Heart left ventricle (tissue), 16 donors: ENCODE results near the gene RERG. TPM values are rescaled to one million over a fixed set of nuclear protein-coding genes. Genes with fewer than 3 reads are reported as not detected.

Experiments
- ATAC-seq, 4 donors: fragments of 200-7000 bp; cut with Tn5 transposase; one replicate each; pipeline ENCODE4 v1.9.1; 2020 to 2022; ENCODE audit warnings: moderate library complexity in 4 of 4, mild to moderate bottlenecking in 3 of 4, moderate number of reproducible peaks in 1 of 4
- DNase-seq, 5 donors: peaks; one replicate each; pipeline ENCODE4 v3.0.0-alpha.2; 2020
- H3K27ac ChIP-seq, 12 donors: fragments of 200-600 bp; sonication (generic) in 4 of 12; one replicate each; pipeline versions ENCODE4 v1.5.0 to v1.8.0; 2016 to 2022; ENCODE audit warnings: mild to moderate bottlenecking in 2 of 12
- H3K27me3 ChIP-seq, 9 donors: fragments of 200-600 bp; sonication (generic) in 2 of 9; one replicate each; pipeline versions ENCODE4 v1.5.1 to v1.8.0; 2016 to 2022; ENCODE audit warnings: mild to moderate bottlenecking in 3 of 9
- H3K36me3 ChIP-seq, 9 donors: fragments of 200-600 bp; sonication (generic) in 2 of 9; one replicate each; pipeline versions ENCODE4 v1.5.0 to v1.8.0; 2018 to 2022; ENCODE audit warnings: mild to moderate bottlenecking in 2 of 9
- H3K4me1 ChIP-seq, 12 donors: fragments of 200-600 bp; sonication (generic) in 4 of 12; one replicate each; pipeline versions ENCODE4 v1.5.0 to v1.8.0; 2016 to 2022; ENCODE audit warnings: mild to moderate bottlenecking in 3 of 12
- H3K4me3 ChIP-seq, 12 donors: fragments of 200-600 bp; sonication (generic) in 4 of 12; one replicate each; pipeline versions ENCODE4 v1.5.0 to v1.8.0; 2017 to 2022; ENCODE audit warnings: mild to moderate bottlenecking in 9 of 12, moderate library complexity in 4 of 12
- H3K9me3 ChIP-seq, 12 donors: fragments of 200-600 bp; sonication (generic) in 4 of 12; one replicate each; pipeline versions ENCODE4 v1.5.0 to v1.8.0; 2016 to 2022; ENCODE audit warnings: mild to moderate bottlenecking in 1 of 12
- CTCF ChIP-seq, 12 donors: fragments of 200-600 bp; sonication (generic) in 4 of 12; IDR thresholded peaks; one replicate each; pipeline versions ENCODE4 v1.5.0 to v1.8.0; 2018 to 2022; ENCODE audit warnings: antibody characterized with exemption in 12 of 12, mild to moderate bottlenecking in 5 of 12
- POLR2A ChIP-seq, 2 donors: fragments of 450-650 bp; IDR thresholded peaks; one replicate each; pipeline ENCODE4 v1.6.1; 2017; ENCODE audit warnings: antibody characterized with exemption in 2 of 2, mild to moderate bottlenecking in 2 of 2, moderate library complexity in 2 of 2
- WGBS, 4 donors: extraction: QIAGEN DNeasy Blood & Tissue Kit in 2 of 4; methylation state at CpG; one replicate each; pipeline versions ENCODE4 v1.1.5 to v1.1.7; 2013 to 2018; 5-methylcytosine and 5-hydroxymethylcytosine counted together
- intact Hi-C, 10 donors: fragments of 100-400 bp; cut with DNase I; formaldehyde crosslinking; loops; one replicate each; pipeline versions ENCODE4 v1.11.1 to v1.14.2; 2022
- polyA plus RNA-seq, 2 donors: library from polyadenylated mRNA; stranded (reverse); fragments of 200-250 nt; gene quantifications; one replicate each; pipeline ENCODE4 v1.2.3, GENCODE V29; 2013
- total RNA-seq, 9 donors: library from RNA; depleted of rRNA in 2 of 9; stranded (reverse); fragments of >200 nt in 2 of 9; fragmentation: NEBNext Ultra II Directional in 3 of 9; extraction: Animal tissue kit (Norgen Biotek cat#: 25700) in 3 of 9; gene quantifications; one replicate each; pipeline versions ENCODE4 v1.1.0 to v1.2.4, GENCODE V29; 2016 to 2023
- donor health status: ischemic (EF 13 %, LVEDD 7.1; RV severe dilation, severe dysfunction).
- donor health status: healthy with polysubstance abuse.
- donor health status: DM: no; HTN: yes; CAD: no.
- donor health status: DM: no; HTN: no; CAD: no.
- donor health status: ischemic (EF 25% LVEDD 6.9; RV normal size, moderate dysfunction).
- donor health status: ischemic (EF 25% LVEDD 5.7; RV mildly dilated, moderate dysfunction).
- donor health status: healthy.
- donor health status: DM: yes; HTN: yes; CAD: no.
- donor health status: ischemic (EF 35%, LVEDD 5.7; RV mildly dilated, moderate dysfunction).
- donor health status: nonischemic (EF 11% LVEDD 7.7; RV severe dilation, severe dysfunction).
- donor health status: DM: yes; HTN: yes; CAD: no.
- donor health status: PGD.
- donor health status: ischemic (EF 29% LVEDD 5.4; RV normal size, mild dysfunction).
- donor health status: nonischemic (EF 23%, LVEDD 6.1; RV moderate dilation, normal function).

The RERG gene
- total and polyA plus RNA-seq, 11 donors: 2.9 to 17.7 (median 4.2) TPM

- Histone ChIP-seq H3K4me1 (no peaks in the 10 kb centered on the region), H3K36me3 (no peaks in the 10 kb centered on the region), H3K27ac (no peak overlapping the region), H3K27me3 (peaks cover 0 to 16% (median 0%) of the 10 kb centered on the region in 9 donors), H3K9me3 (peaks cover 0 to 19% (median 0%) of the 10 kb centered on the region in 12 donors), H3K4me3 (no peak overlapping the region)
- TF ChIP-seq CTCF (IDR thresholded peaks at IDR 0.05) (no peak), POLR2A (IDR thresholded peaks at IDR 0.05) (no peak)
- intact Hi-C loops: no loop called here
- 92 to 96% (median 94%) methylated on average over 4 of the region's 4 CpGs for WGBS, 4 donors
- DNase-seq (no peak), ATAC-seq (no peak)
These were observed 23.7 kb upstream of the RERG start for GRCh38 chr12:15244926-15245325.

GRCh38 chr12:15244341-15244740 lies 23.1 kb upstream of the RERG start:
- no peak for ATAC-seq
- intact Hi-C loops: no loop called here

DNA sequence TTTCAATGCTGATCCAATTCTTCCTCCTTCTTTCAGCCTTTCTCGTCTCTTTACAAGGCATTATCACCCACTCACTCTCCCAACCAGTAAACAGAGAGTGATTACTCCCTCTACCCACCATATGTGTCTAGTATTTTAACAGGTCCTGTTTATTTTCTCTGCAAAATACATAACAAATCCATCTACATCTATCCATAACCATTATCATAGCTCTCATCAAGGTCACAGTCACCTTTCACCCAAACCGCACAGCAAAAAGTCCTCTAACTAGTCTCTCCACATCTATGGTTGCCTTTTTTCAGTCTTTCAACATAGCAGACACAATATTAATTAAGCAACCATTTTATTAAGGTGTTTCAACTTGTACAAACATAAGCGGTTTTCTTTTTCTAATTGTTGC lies 21.9 kb upstream of the RERG start:
- H3K4me1 ChIP-seq: no peaks in the 10 kb centered on the region
- no peak overlapping the region for H3K27ac ChIP-seq
- H3K4me3 ChIP-seq: no peak overlapping the region
- peaks cover 0 to 17% (median 0%) of the 10 kb centered on the region in 9 donors for H3K27me3 ChIP-seq
- ATAC-seq: no peak
- no peaks in the 10 kb centered on the region for H3K36me3 ChIP-seq
- DNase-seq: no peak
- TF ChIP-seq CTCF (IDR thresholded peaks at IDR 0.05): no peak
- TF ChIP-seq POLR2A (IDR thresholded peaks at IDR 0.05): no peak
- H3K9me3 ChIP-seq: peaks cover 0 to 12% (median 0%) of the 10 kb centered on the region in 12 donors
- 78 to 80% (median 78%) methylated on average over 3 of the region's 3 CpGs for WGBS, 4 donors
- intact Hi-C loops: no loop called here

More at GRCh38 chr12:15244341-15244740, 23.1 kb upstream of the RERG start:
- WGBS, 4 donors: 61 to 69% (median 64%) methylated on average over 2 of the region's 2 CpGs
- TF ChIP-seq POLR2A (IDR thresholded peaks at IDR 0.05) (no peak), CTCF (IDR thresholded peaks at IDR 0.05) (no peak)
- no peaks in the 10 kb centered on the region for H3K36me3 ChIP-seq
- no peaks in the 10 kb centered on the region for H3K4me1 ChIP-seq
- no peak overlapping the region for H3K4me3 ChIP-seq
- H3K9me3 ChIP-seq: peaks cover 0 to 19% (median 0%) of the 10 kb centered on the region in 12 donors
- no peak overlapping the region for H3K27ac ChIP-seq
- no peak for DNase-seq
- peaks cover 0 to 17% (median 0%) of the 10 kb centered on the region in 9 donors for H3K27me3 ChIP-seq

DNA sequence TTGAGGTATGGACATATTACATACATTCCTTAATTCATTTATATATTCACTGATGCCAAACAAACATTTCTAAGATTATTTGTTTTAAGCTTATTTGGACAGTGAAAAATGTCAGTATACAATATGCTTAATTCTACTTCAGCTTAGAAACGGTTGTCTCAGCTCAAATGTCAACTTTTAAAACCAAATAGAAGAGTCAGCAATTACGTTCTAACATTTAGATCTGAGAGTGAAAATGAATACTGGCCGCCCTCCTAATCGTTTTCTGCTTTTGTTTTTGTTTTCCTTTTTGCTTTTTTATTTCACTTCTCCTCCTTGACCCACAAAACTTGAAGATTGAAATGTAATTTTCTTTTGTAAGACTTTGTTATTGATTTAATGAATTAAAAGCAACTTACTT lies 19.7 kb upstream of the RERG start:
- 68 to 79% (median 72%) methylated on average over 4 of the region's 4 CpGs for WGBS, 4 donors
- Histone ChIP-seq H3K27me3 (peaks cover 0 to 8% (median 0%) of the 10 kb centered on the region in 9 donors), H3K9me3 (no peaks in the 10 kb centered on the region), H3K27ac (no peak overlapping the region), H3K4me1 (no peaks in the 10 kb centered on the region), H3K36me3 (no peaks in the 10 kb centered on the region), H3K4me3 (no peak overlapping the region)
- no peak for TF ChIP-seq CTCF (IDR thresholded peaks at IDR 0.05)
- TF ChIP-seq POLR2A (IDR thresholded peaks at IDR 0.05): no peak
- no peak for DNase-seq
- intact Hi-C loops: no loop called here
- no peak for ATAC-seq
